ENCODE results near the gene LYPD8. TPM values are rescaled to one million over a fixed set of nuclear protein-coding genes. Genes with fewer than 3 reads are reported as not detected.

The LYPD8 gene
- total and polyA plus RNA-seq, 2 donors, result 0.05 to 0.34 TPM

- Histone ChIP-seq H3K27ac (ENCODE audit: low read depth in 1 of 2, low read length in 1 of 2) (no peak overlapping the region), H3K9me3 (ENCODE audit: control insufficient read depth in 2 of 2, insufficient read depth in 1 of 2, low read length in 1 of 2) (peaks cover 0 to 15% of the 10 kb centered on the region in 2 donors), H3K4me1 (ENCODE audit: control insufficient read depth in 2 of 2, insufficient read depth in 2 of 2, low read length in 2 of 2) (no peaks in the 10 kb centered on the region), H3K27me3 (ENCODE audit: control insufficient read depth in 2 of 2, insufficient read depth in 1 of 2, low read length in 1 of 2) (no peaks in the 10 kb centered on the region), H3K4me3 (ENCODE audit: low read length in 2 of 2) (no peak overlapping the region), H3K36me3 (ENCODE audit: control insufficient read depth in 2 of 2, insufficient read depth in 2 of 2, low read length in 1 of 2) (no peaks in the 10 kb centered on the region)
- WGBS, result 98% methylated on average over 2 of the region's 2 CpGs
- no peak for DNase-seq (ENCODE audit: low read depth in 6 of 9, low spot score in 9 of 9)
Measured at GRCh38 chr1:248778906-248779305, 23.3 kb upstream of the LYPD8 start.

GRCh38 chr1:248776991-248777390 lies 21.4 kb upstream of the LYPD8 start:
- H3K9me3 ChIP-seq (ENCODE audit: control insufficient read depth in 2 of 2, insufficient read depth in 1 of 2, low read length in 1 of 2), result peaks cover 0 to 10% of the 10 kb centered on the region in 2 donors
- H3K4me3 ChIP-seq (ENCODE audit: low read length in 2 of 2), result no peak overlapping the region
- no peak overlapping the region for H3K27ac ChIP-seq (ENCODE audit: low read depth in 1 of 2, low read length in 1 of 2)
- no peak for DNase-seq (ENCODE audit: low read depth in 6 of 9, low spot score in 9 of 9)
- no peaks in the 10 kb centered on the region for H3K36me3 ChIP-seq (ENCODE audit: control insufficient read depth in 2 of 2, insufficient read depth in 2 of 2, low read length in 1 of 2)
- no peaks in the 10 kb centered on the region for H3K4me1 ChIP-seq (ENCODE audit: control insufficient read depth in 2 of 2, insufficient read depth in 2 of 2, low read length in 2 of 2)
- H3K27me3 ChIP-seq (ENCODE audit: control insufficient read depth in 2 of 2, insufficient read depth in 1 of 2, low read length in 1 of 2), result no peaks in the 10 kb centered on the region

DNA sequence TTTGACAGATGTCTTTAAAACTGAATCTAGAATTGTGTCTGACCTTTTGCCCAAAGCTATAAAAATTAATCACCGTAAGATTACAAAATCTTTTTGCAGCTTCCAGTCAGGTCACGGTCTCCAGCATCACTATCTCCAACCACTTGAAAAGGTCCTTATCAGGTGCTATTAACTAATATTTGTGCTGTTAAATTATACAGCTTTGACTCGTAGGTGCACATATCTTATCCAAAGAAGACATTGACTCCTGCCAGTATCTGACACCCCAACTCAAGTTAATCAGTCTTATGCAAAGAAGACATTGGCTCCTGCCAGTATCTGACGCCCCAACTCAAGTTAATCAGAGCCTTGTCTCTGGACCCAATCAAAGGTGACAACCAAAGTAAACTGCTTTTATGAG lies 19.9 kb upstream of the LYPD8 start:
- 95% methylated on average over 4 of the region's 4 CpGs for WGBS
- no peaks in the 10 kb centered on the region for H3K27me3 ChIP-seq (ENCODE audit: control insufficient read depth in 2 of 2, insufficient read depth in 1 of 2, low read length in 1 of 2)
- DNase-seq (ENCODE audit: low read depth in 6 of 9, low spot score in 9 of 9), result no peak

GRCh38 chr1:248759644-248760043 lies 4.1 kb upstream of the LYPD8 start:
- Histone ChIP-seq H3K36me3 (ENCODE audit: control insufficient read depth in 2 of 2, insufficient read depth in 2 of 2, low read length in 1 of 2) (no peaks in the 10 kb centered on the region), H3K27me3 (ENCODE audit: control insufficient read depth in 2 of 2, insufficient read depth in 1 of 2, low read length in 1 of 2) (no peaks in the 10 kb centered on the region)
- WGBS, result 79% methylated on average over 3 of the region's 3 CpGs

More for the DNA sequence above, 19.9 kb upstream of the LYPD8 start:
- Histone ChIP-seq H3K4me1 (ENCODE audit: control insufficient read depth in 2 of 2, insufficient read depth in 2 of 2, low read length in 2 of 2) (no peaks in the 10 kb centered on the region), H3K9me3 (ENCODE audit: control insufficient read depth in 2 of 2, insufficient read depth in 1 of 2, low read length in 1 of 2) (peaks cover 0 to 8% of the 10 kb centered on the region in 2 donors), H3K36me3 (ENCODE audit: control insufficient read depth in 2 of 2, insufficient read depth in 2 of 2, low read length in 1 of 2) (no peaks in the 10 kb centered on the region), H3K4me3 (ENCODE audit: low read length in 2 of 2) (no peak overlapping the region), H3K27ac (ENCODE audit: low read depth in 1 of 2, low read length in 1 of 2) (no peak overlapping the region)

GRCh38 chr1:248758352-248758751 lies 2.8 kb upstream of the LYPD8 start:
- Histone ChIP-seq H3K27ac (ENCODE audit: low read depth in 1 of 2, low read length in 1 of 2) (no peak overlapping the region), H3K4me3 (ENCODE audit: low read length in 2 of 2) (no peak overlapping the region), H3K4me1 (ENCODE audit: control insufficient read depth in 2 of 2, insufficient read depth in 2 of 2, low read length in 2 of 2) (no peaks in the 10 kb centered on the region), H3K27me3 (ENCODE audit: control insufficient read depth in 2 of 2, insufficient read depth in 1 of 2, low read length in 1 of 2) (no peaks in the 10 kb centered on the region), H3K9me3 (ENCODE audit: control insufficient read depth in 2 of 2, insufficient read depth in 1 of 2, low read length in 1 of 2) (peaks cover 2 to 33% of the 10 kb centered on the region in 2 donors), H3K36me3 (ENCODE audit: control insufficient read depth in 2 of 2, insufficient read depth in 2 of 2, low read length in 1 of 2) (no peaks in the 10 kb centered on the region)
- DNase-seq (ENCODE audit: low read depth in 6 of 9, low spot score in 9 of 9), result no peak
- WGBS, result 97% methylated on average over 9 of the region's 9 CpGs

More at GRCh38 chr1:248759644-248760043, 4.1 kb upstream of the LYPD8 start:
- Histone ChIP-seq H3K9me3 (ENCODE audit: control insufficient read depth in 2 of 2, insufficient read depth in 1 of 2, low read length in 1 of 2) (peaks cover 0 to 20% of the 10 kb centered on the region in 2 donors), H3K4me1 (ENCODE audit: control insufficient read depth in 2 of 2, insufficient read depth in 2 of 2, low read length in 2 of 2) (no peaks in the 10 kb centered on the region), H3K27ac (ENCODE audit: low read depth in 1 of 2, low read length in 1 of 2) (no peak overlapping the region), H3K4me3 (ENCODE audit: low read length in 2 of 2) (no peak overlapping the region)
- no peak for DNase-seq (ENCODE audit: low read depth in 6 of 9, low spot score in 9 of 9)

GRCh38 chr1:248757784-248758195 lies 2.2 kb upstream of the LYPD8 start:
- no peak overlapping the region for H3K27ac ChIP-seq (ENCODE audit: low read depth in 1 of 2, low read length in 1 of 2)
- no peaks in the 10 kb centered on the region for H3K36me3 ChIP-seq (ENCODE audit: control insufficient read depth in 2 of 2, insufficient read depth in 2 of 2, low read length in 1 of 2)
- H3K4me1 ChIP-seq (ENCODE audit: control insufficient read depth in 2 of 2, insufficient read depth in 2 of 2, low read length in 2 of 2), result no peaks in the 10 kb centered on the region
- H3K4me3 ChIP-seq (ENCODE audit: low read length in 2 of 2), result no peak overlapping the region
- 91% methylated on average over 5 of the region's 5 CpGs for WGBS
- H3K27me3 ChIP-seq (ENCODE audit: control insufficient read depth in 2 of 2, insufficient read depth in 1 of 2, low read length in 1 of 2), result no peaks in the 10 kb centered on the region
- no peak for DNase-seq (ENCODE audit: low read depth in 6 of 9, low spot score in 9 of 9)
- H3K9me3 ChIP-seq (ENCODE audit: control insufficient read depth in 2 of 2, insufficient read depth in 1 of 2, low read length in 1 of 2), result peaks cover 2 to 38% of the 10 kb centered on the region in 2 donors

- no peak for DNase-seq (ENCODE audit: low read depth in 6 of 9, low spot score in 9 of 9)
- Histone ChIP-seq H3K27me3 (ENCODE audit: control insufficient read depth in 2 of 2, insufficient read depth in 1 of 2, low read length in 1 of 2) (no peaks in the 10 kb centered on the region), H3K4me1 (ENCODE audit: control insufficient read depth in 2 of 2, insufficient read depth in 2 of 2, low read length in 2 of 2) (no peaks in the 10 kb centered on the region), H3K27ac (ENCODE audit: low read depth in 1 of 2, low read length in 1 of 2) (no peak overlapping the region), H3K4me3 (ENCODE audit: low read length in 2 of 2) (no peak overlapping the region), H3K36me3 (ENCODE audit: control insufficient read depth in 2 of 2, insufficient read depth in 2 of 2, low read length in 1 of 2) (no peaks in the 10 kb centered on the region), H3K9me3 (ENCODE audit: control insufficient read depth in 2 of 2, insufficient read depth in 1 of 2, low read length in 1 of 2) (peaks cover 2 to 40% of the 10 kb centered on the region in 2 donors)
- 93% methylated on average over 5 of the region's 5 CpGs for WGBS
Measured at GRCh38 chr1:248756636-248757035, 1.1 kb upstream of the LYPD8 start.

DNA sequence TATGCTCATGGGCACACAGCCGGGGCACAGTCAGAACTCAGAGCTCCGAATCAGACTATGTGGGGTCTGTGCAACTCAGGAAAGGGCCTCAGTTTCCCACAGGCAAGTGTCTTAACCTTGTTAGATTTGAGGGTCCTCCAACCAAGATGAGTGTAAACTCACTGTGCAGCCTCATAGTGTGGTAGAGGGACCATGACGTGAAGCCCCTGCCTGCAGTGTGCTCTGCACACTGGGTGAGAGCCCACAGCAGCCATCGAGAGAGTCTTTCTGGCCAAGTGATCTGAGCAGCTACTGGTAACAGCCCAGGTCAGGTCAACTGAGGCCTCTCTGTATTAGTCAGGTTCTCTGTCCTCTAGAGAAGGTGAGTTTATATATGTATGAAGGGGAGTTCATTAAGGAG lies 592 bp upstream of the LYPD8 start:
- H3K4me3 ChIP-seq (ENCODE audit: low read length in 2 of 2), result no peak overlapping the region
- H3K36me3 ChIP-seq (ENCODE audit: control insufficient read depth in 2 of 2, insufficient read depth in 2 of 2, low read length in 1 of 2), result no peaks in the 10 kb centered on the region
- no peaks in the 10 kb centered on the region for H3K27me3 ChIP-seq (ENCODE audit: control insufficient read depth in 2 of 2, insufficient read depth in 1 of 2, low read length in 1 of 2)
- DNase-seq (ENCODE audit: low read depth in 6 of 9, low spot score in 9 of 9), result no peak
- H3K4me1 ChIP-seq (ENCODE audit: control insufficient read depth in 2 of 2, insufficient read depth in 2 of 2, low read length in 2 of 2), result no peaks in the 10 kb centered on the region
- 95% methylated on average over 4 of the region's 4 CpGs for WGBS
- H3K9me3 ChIP-seq (ENCODE audit: control insufficient read depth in 2 of 2, insufficient read depth in 1 of 2, low read length in 1 of 2), result peaks cover 2 to 40% of the 10 kb centered on the region in 2 donors
- H3K27ac ChIP-seq (ENCODE audit: low read depth in 1 of 2, low read length in 1 of 2), result no peak overlapping the region

- Histone ChIP-seq H3K9me3 (ENCODE audit: control insufficient read depth in 2 of 2, insufficient read depth in 1 of 2, low read length in 1 of 2) (peaks cover 2 to 39% of the 10 kb centered on the region in 2 donors), H3K4me1 (ENCODE audit: control insufficient read depth in 2 of 2, insufficient read depth in 2 of 2, low read length in 2 of 2) (no peaks in the 10 kb centered on the region), H3K27ac (ENCODE audit: low read depth in 1 of 2, low read length in 1 of 2) (no peak overlapping the region), H3K27me3 (ENCODE audit: control insufficient read depth in 2 of 2, insufficient read depth in 1 of 2, low read length in 1 of 2) (no peaks in the 10 kb centered on the region), H3K4me3 (ENCODE audit: low read length in 2 of 2) (no peak overlapping the region), H3K36me3 (ENCODE audit: control insufficient read depth in 2 of 2, insufficient read depth in 2 of 2, low read length in 1 of 2) (no peaks in the 10 kb centered on the region)
- no peak for DNase-seq (ENCODE audit: low read depth in 6 of 9, low spot score in 9 of 9)
- WGBS, result 98% methylated on average over 2 of the region's 2 CpGs
Measured at GRCh38 chr1:248753708-248754280, 1.8 kb downstream of the LYPD8 start.
